ENCODE data around the gene PPEF1.
"Not testable (repeated sequence)": the region's sequence is repeated elsewhere in the genome, so short reads cannot be mapped to it uniquely, and the experiment has no call there.

PPEF1 gene

DNA sequence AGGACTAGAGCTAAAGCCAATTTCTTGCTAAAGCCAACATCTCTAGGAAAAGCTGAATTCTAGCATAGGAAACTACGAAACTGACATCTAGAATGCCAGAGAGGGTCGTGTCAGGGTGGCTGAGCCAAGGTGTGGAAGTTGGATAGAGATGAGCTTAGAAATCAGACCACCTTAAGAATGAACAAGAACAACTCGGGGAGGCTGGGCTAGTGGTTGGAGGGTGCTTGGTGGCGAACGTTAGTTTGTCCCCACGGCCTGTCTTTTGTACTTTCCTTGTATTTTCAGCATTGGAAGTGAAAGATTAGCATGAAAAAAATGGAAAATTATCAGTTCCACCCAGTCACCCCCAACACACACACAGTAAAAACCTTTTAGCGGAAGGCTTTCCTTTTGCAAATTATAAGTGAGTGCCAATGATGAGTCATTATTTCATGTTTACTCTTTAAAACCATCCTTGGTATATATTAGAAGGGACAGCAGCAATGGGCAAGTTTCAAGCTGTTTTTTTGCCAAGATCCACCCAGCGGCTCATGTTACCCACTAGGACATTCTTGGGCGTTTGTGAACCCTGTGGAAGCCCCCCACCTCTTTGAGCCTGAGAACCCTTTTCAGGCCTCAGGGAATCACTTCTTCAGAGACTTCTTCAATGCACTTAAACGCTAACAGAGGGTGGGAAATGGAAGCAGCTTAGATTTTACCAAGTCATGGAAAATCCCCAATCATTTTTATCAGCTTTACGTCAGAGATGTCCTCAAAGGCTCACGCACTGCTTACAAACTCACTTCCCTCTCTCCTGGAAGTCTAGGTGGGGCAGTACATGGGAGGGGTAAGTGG is 4.9 kb upstream of the PPEF1 start:
- no peak for DNase-seq

DNA sequence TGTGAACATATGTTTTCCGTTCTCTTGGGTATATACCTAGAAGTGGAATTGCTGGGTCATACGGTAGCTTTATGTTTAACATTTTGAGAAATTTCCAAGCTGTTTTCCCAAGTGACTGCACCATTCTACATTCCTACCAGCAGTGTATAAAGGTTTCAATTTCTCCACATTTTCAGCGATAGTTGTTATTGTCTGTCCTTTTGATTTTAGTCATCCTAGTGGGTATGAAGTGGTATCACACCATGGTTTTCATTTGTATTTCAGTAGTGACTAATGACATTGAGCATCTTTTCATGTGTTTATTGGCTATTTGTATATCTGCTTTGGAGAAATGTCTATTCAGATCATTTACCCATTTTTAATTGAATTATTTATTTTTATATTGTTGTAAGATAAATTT is 2.4 kb downstream of the PPEF1 start:
- DNase-seq = no peak

DNA sequence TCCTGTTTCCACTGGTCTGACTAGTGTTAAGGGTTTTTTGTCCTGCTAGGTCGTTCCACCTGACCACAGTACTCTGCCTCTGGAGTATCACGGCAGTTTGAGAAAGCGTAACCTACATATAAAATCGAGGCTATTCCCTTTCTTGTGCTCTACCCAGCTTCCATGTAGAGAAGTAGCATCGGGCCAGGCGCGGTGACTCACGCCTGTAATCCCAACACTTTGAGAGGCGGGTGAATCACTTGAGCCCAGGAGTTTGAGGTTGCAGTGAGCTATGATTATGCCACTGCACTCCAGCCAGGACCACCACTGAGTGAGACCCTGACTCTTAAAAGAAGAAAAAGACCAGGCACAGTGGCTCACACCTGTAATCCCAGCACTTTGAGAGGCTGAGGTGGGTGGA is 7.5 kb downstream of the PPEF1 start:
- DNase-seq = no peak

GRCh38 chrX:18719852-18720251 is 12.4 kb downstream of the PPEF1 start:
- no peak for DNase-seq

- DNase-seq = no peak
Observed at GRCh38 chrX:18721683-18722499, 14.4 kb downstream of the PPEF1 start.

DNA sequence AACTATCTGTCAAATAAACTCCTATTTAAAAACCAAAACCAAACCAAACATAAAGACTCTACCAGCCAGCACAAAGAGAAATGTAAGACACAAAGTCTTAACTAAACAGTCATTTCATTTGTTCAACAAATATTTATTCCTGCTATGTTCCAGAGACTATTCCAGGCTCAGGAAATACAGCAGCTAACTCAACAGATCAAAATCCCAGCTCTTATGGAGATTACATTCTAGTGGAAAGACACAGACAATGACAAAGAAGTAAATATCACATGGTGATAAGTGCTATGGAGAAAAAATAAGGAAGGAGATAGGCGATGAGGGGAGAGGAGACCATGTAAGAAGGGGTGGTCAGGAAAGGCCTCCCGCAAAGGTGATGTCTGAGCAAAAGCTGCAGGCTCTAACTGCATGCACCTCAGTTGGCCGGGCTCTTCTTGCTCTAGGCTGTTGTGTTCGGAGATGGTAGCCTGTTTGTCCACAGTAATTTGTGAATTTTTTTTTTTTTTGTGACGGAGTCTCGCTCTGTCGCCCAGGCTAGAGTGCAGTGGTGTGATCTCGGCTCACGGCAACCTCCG is 15.1 kb downstream of the PPEF1 start:
- no peak for DNase-seq

- no peak for DNase-seq
Observed at GRCh38 chrX:18725310-18725943, 18.0 kb downstream of the PPEF1 start.

- DNase-seq = no peak
Observed at GRCh38 chrX:18733287-18733686, 25.8 kb downstream of the PPEF1 start.

DNA sequence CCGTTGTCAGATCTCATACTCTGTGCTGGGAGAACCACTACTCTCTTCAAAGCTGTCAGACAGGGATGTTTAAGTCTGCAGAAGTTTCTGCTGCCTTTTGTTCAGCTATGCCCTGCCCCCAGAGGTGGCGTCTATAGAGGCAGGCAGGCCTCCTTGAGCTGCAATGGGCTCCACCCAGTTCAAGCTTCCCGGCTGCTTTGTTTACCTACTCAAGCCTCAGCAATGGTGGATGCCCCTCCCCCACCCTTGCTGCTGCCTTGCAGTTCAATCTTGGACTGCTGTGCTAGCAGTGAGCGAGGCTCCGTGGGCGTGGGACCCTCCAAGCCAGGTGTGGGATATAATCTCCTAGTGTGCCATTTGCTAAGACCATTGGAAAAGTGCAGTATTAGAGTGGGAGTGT is 32.2 kb downstream of the PPEF1 start:
- not testable (repeated sequence) for DNase-seq

GRCh38 chrX:18748499-18748898 is 41.1 kb downstream of the PPEF1 start:
- no peak for DNase-seq

GRCh38 chrX:18753631-18754030 is 46.2 kb downstream of the PPEF1 start:
- DNase-seq = no peak

DNA sequence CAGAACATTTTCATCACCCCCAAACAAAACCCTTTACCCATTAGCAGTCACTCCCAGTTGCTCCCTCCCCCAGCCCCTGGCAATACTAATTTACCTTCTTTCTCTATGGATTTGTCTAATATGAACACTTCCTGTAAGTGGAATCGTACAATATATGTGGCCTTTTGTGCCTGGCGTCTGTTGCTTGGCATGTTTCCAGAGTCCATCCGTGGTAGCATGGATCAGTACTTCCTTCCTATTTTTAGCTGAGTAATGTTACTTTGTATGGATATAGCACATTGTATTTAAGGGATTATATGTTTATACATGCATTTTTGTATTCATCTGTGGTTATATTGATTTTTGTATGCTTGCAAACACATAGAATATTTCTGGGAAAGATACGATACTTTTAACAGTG is 48.2 kb downstream of the PPEF1 start:
- DNase-seq = no peak

- DNase-seq = no peak
Observed at GRCh38 chrX:18757956-18758932, 50.8 kb downstream of the PPEF1 start.

GRCh38 chrX:18761750-18762149 is 54.3 kb downstream of the PPEF1 start:
- DNase-seq = no peak

- not testable (repeated sequence) for DNase-seq
Observed at GRCh38 chrX:18763106-18763505, 55.7 kb downstream of the PPEF1 start.

DNA sequence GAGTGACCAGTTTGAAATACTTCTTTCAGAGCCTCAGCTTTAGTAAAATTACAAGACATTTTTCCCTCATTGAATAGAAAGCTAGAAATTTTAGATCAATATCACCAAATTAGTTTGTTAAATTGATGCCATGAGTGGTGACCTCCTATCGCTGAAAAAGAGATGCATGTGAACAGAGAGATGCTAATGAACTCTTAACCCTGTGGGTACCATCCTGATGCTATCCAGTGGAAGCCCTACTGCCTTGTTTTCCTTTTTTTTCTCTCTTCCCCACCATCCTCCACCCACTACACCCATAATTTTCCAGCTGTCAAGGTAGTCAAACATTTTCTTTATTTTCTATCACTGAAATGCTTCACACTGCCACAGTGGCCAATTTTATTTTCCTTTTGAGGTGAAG is 61.9 kb downstream of the PPEF1 start:
- DNase-seq = no peak

DNA sequence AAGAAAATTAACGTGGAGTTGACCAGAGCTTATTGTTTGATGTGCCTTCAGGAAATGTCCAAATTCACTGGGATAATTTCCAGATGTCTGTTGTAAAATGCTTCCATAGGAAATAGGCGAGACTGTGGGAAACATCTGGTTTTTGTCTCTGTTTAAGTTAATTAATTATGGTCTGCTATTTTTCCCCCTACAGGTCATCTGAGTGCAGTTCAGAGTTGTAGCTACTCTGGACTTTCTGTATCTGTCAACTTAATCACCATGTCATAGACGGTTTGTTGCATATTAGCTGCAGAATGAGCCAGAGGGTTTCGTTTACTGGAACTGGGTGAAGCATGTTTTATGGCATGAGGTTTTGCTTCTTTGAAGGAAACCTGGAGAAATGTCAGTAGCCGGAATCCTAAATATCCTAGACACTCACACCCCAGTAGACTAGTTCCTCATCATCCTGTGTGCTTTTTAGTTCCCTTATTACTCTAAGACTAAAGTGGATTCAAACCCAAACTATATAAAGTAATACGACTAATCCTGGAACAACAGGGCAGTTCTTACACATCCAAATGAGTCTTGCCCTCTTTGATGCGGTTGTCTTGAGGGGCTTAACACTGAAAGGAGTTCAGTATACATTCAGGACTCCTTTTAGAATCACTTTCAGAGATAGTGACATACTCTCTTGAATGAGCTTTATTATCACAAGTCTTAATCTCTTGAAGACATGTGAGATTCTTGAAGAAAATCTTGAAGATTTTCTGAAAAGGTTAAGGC is 62.5 kb downstream of the PPEF1 start:
- DNase-seq = no peak

DNA sequence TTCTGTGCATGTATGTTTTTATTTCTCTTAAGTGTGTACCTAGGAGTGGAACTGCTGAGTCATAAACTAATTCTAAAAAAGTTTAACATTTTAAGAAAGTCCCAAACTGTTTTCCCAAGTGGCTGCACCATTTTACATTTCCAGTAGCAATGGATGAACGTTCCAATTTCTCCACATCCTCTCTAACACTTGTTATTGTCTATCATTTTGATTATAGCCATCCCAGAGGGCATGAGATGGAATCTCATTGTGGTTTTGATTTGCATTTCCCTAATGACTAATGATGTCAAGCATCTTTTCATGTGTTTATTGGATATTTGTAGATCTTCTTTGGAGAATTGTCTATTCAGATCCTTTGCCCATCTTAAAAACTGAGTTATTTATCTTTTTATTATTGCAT is 82.5 kb downstream of the PPEF1 start:
- DNase-seq = no peak

DNA sequence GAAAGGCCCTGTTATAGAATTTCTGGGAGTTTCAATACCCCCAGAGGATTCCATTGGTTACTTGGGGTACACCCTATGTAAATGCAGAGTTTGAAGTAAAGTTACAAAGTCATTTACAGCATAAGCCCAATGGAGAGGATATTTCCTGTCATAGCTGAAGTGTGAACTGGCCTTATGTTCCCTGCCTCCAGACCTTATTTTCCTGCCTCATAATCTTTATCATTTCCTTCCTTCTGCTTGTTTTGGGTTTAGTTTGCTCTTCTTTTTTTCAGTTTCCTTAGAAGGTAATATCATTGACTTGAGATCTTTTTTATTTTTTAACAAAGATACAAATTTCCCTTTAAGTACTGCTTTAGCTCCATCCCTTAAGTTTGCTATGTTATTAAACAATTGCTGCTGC is 85.4 kb downstream of the PPEF1 start:
- DNase-seq = no peak

GRCh38 chrX:18793601-18794089 is 86.2 kb downstream of the PPEF1 start:
- DNase-seq = no peak

DNA sequence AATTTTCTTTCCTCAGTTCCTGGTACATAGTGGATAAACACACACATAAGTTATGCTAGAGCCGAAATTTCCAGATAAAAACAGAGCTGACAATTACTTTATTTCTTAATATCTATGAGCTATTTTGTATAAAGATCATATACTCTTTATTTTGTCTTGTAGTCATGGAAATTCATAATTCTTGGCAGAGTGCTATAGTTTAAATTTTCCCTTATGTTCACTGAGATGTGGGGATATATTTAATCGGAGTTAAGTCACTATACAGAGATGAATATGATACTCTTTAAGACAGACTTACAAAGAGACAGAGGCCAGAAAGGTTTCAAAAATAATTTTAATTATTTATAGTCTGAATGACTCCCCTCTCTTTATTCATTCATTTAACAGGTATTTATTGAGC is 89.7 kb downstream of the PPEF1 start:
- DNase-seq = no peak
